GM12872 (cell line): ENCODE results near the gene PRRC2C.
A peak's percentile ranks its signal among the peaks of the same experiment; 100 is the strongest.

Source experiments
- CTCF ChIP-seq: IDR thresholded peaks from 3 replicates; pipeline ENCODE4 v1.5.1; 2011; ENCODE audit warnings: low read depth, mild to moderate bottlenecking, low read length, moderate library complexity; ENCODE audit not compliant: insufficient read depth

The PRRC2C gene

GRCh38 chr1:171485375-171486047 is at the start of gene PRRC2C:
PRRC2C (plus strand) TSS chr1:171485530; CDS start chr1:171512089, 26,559 bp downstream.
- TF ChIP-seq CTCF = peak; percentile 75

- no peak for TF ChIP-seq CTCF
Measured at GRCh38 chr1:171438441-171438840, 46.9 kb upstream of the PRRC2C start.

GRCh38 chr1:171446386-171446785 is 38.9 kb upstream of the PRRC2C start:
- no peak for TF ChIP-seq CTCF

GRCh38 chr1:171455967-171456366 is 29.4 kb upstream of the PRRC2C start:
- TF ChIP-seq CTCF = no peak

- TF ChIP-seq CTCF = no peak
Measured at GRCh38 chr1:171457412-171457811, 27.9 kb upstream of the PRRC2C start.

GRCh38 chr1:171460018-171460620 is 25.2 kb upstream of the PRRC2C start:
- no peak for TF ChIP-seq CTCF

- no peak for TF ChIP-seq CTCF
Measured at GRCh38 chr1:171467626-171468025, 17.7 kb upstream of the PRRC2C start.
